ENCODE results near the gene ANAPC2. TPM values are rescaled to one million over a fixed set of nuclear protein-coding genes. Genes with fewer than 3 reads are reported as not detected.

Gene ANAPC2
- total RNA-seq, 3 donors from 2014 or later (not counting 1 experiment from before 2014, with no cell fraction given): 146 to 172 (median 171) TPM

DNA sequence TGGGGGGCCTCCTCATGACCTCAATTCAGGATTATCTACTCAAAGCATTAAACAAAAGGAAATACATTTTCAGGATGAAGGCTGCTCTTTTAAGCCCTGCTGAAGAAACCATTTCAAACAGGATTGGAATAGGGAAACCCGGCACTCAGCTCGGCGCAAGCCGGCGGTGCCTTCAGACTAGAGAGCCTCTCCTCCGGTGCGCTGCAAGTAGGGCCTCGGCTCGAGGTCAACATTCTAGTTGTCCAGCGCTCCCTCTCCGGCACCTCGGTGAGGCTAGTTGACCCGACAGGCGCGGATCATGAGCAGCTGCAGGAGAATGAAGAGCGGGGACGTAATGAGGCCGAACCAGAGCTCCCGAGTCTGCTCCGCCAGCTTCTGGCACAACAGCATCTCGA, 16.4 kb upstream of the ANAPC2 start:
- H3K4me1 ChIP-seq (ENCODE audit: control insufficient read depth, insufficient read depth, low read length): peaks cover 40% of the 10 kb centered on the region
- peak overlapping the region; percentile 92 to 96 for H3K27ac Mint-ChIP-seq
- peak overlapping the region; percentile 57 for H3K4me3 ChIP-seq (ENCODE audit: low read length)
- 24% methylated on average over 21 of the region's 21 CpGs for WGBS (ENCODE audit: insufficient coverage)
- H3K4me3 Mint-ChIP-seq: peak overlapping the region; percentile 93
- no peaks in the 10 kb centered on the region for H3K36me3 Mint-ChIP-seq
- no peak for DNase-seq
- H3K36me3 ChIP-seq (ENCODE audit: control insufficient read depth, insufficient read depth, low read length): no peaks in the 10 kb centered on the region
- H3K9me3 Mint-ChIP-seq: no peaks in the 10 kb centered on the region
- peaks cover 37 to 45% of the 10 kb centered on the region in 2 donors for H3K4me1 Mint-ChIP-seq
- no peaks in the 10 kb centered on the region for H3K9me3 ChIP-seq (ENCODE audit: control insufficient read depth, insufficient read depth, low read length)
- no peak for ATAC-seq
- no peaks in the 10 kb centered on the region for H3K27me3 Mint-ChIP-seq (ENCODE audit: low read depth in 2 of 2)
- no peaks in the 10 kb centered on the region for H3K27me3 ChIP-seq (ENCODE audit: control insufficient read depth, insufficient read depth, low read length)
- H3K27ac ChIP-seq (ENCODE audit: low read length): peak overlapping the region; percentile 64
- TF ChIP-seq CTCF (IDR thresholded peaks at IDR 0.05): no peak
- intact Hi-C loops (cut with micrococcal nuclease): loop anchor here (1.0 to 5.0 kb wide), 3 partner anchors 16 to 38 kb away; partner anchors contain the start of genes ANAPC2, RNF208, SSNA1 and TUBB4B

DNA sequence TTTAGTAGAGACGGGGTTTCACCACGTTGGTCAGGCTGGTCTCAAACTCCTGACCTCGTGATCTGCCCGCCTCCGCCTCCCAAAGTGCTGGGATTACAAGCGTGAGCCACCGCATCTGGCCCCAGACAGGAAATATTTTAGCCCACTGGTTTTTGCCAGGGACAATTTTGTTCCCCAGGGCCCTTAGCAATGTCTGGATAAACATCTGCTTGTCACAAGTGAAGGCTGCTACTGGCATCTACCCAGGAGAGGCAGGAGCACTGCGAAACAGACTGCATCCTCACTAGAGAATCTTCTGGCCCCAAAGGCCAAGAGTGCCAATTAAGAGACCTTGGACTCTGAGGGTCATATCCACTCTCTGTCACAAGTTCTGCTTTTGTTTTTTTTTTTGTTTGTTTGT, 14.6 kb upstream of the ANAPC2 start:
- no peaks in the 10 kb centered on the region for H3K9me3 ChIP-seq (ENCODE audit: control insufficient read depth, insufficient read depth, low read length)
- H3K4me1 ChIP-seq (ENCODE audit: control insufficient read depth, insufficient read depth, low read length): peaks cover 53% of the 10 kb centered on the region

GRCh38 chr9:137201205-137201868, 13.0 kb upstream of the ANAPC2 start:
- peaks cover 45% of the 10 kb centered on the region for H3K4me1 ChIP-seq (ENCODE audit: control insufficient read depth, insufficient read depth, low read length)
- Mint-ChIP-seq H3K4me3 (peak overlapping the region; percentile 83), H3K4me1 (peaks cover 24 to 40% of the 10 kb centered on the region in 2 donors), H3K9me3 (no peaks in the 10 kb centered on the region), H3K36me3 (no peaks in the 10 kb centered on the region), H3K27me3 (ENCODE audit: low read depth in 2 of 2) (no peaks in the 10 kb centered on the region), H3K27ac (peak overlapping the region; percentile 83 to 86)
- H3K36me3 ChIP-seq (ENCODE audit: control insufficient read depth, insufficient read depth, low read length): no peaks in the 10 kb centered on the region
- H3K27me3 ChIP-seq (ENCODE audit: control insufficient read depth, insufficient read depth, low read length): no peaks in the 10 kb centered on the region
- H3K9me3 ChIP-seq (ENCODE audit: control insufficient read depth, insufficient read depth, low read length): no peaks in the 10 kb centered on the region
- intact Hi-C loops (cut with micrococcal nuclease): loop anchor here (5.0 kb wide), 1 partner anchor 41 kb away; the partner anchor contains the start of gene TUBB4B
- WGBS (ENCODE audit: insufficient coverage): 33% methylated on average over 23 of the region's 23 CpGs
- peak overlapping the region; percentile 82 for H3K27ac ChIP-seq (ENCODE audit: low read length)
- no peak for DNase-seq
- peak overlapping the region; percentile 75 for H3K4me3 ChIP-seq (ENCODE audit: low read length)
- ATAC-seq: no peak
- TF ChIP-seq CTCF (IDR thresholded peaks at IDR 0.05): no peak

More for the DNA sequence above, 14.6 kb upstream of the ANAPC2 start:
- Mint-ChIP-seq H3K9me3 (no peaks in the 10 kb centered on the region), H3K27ac (no peak overlapping the region), H3K4me1 (peaks cover 37 to 49% of the 10 kb centered on the region in 2 donors), H3K4me3 (no peak overlapping the region), H3K36me3 (no peaks in the 10 kb centered on the region), H3K27me3 (ENCODE audit: low read depth in 2 of 2) (no peaks in the 10 kb centered on the region)
- no peaks in the 10 kb centered on the region for H3K27me3 ChIP-seq (ENCODE audit: control insufficient read depth, insufficient read depth, low read length)
- H3K36me3 ChIP-seq (ENCODE audit: control insufficient read depth, insufficient read depth, low read length): no peaks in the 10 kb centered on the region
- 95% methylated on average over 8 of the region's 8 CpGs for WGBS (ENCODE audit: insufficient coverage)
- no peak overlapping the region for H3K4me3 ChIP-seq (ENCODE audit: low read length)
- no peak overlapping the region for H3K27ac ChIP-seq (ENCODE audit: low read length)
- intact Hi-C loops (cut with micrococcal nuclease): loop anchor here (5.0 kb wide), 1 partner anchor 39 kb away; the partner anchor contains the start of gene TUBB4B
- DNase-seq (no peak), ATAC-seq (no peak)
- TF ChIP-seq CTCF (IDR thresholded peaks at IDR 0.05): no peak

Data from natural killer cell (primary cell).